Testis (tissue), 2 donors: ENCODE measurements around the gene GNA14.

ENCODE experiments used
- POLR2A ChIP-seq: fragments of 450-650 bp; IDR thresholded peaks from one replicate; pipeline ENCODE4 v1.6.1; 2017; ENCODE audit warnings: antibody characterized with exemption, mild to moderate bottlenecking, moderate library complexity
- TF ChIP-seq, protein P1 (sequence below), 3 experiments: fragments of 450-650 bp in 2 of 3; fragments of 200-600 bp in 1 of 3; sonication (generic) in 1 of 3; IDR thresholded peaks; one replicate each; pipeline ENCODE4 v1.5.1; 2016 to 2019; ENCODE audit warnings: antibody characterized with exemption in 3 of 3, mild to moderate bottlenecking in 2 of 3, moderate library complexity in 1 of 3

DNA sequence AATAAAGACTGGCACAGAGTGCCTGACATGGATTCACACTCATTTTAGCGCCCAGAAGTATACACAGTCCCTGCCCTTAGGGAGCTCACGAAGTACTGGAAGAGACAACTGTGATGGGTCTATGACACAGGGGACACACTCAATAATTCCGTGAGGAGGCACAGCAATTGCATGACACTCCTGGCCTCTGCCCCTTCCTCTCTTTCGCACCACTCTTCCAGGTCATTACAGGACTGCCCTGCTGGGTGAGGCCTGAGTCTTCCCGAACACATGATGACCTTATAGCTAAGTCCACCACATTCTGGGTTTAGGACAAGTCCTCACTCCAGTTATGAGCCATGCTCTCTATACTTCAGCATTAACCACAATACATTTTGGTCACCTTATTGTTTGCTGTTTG is 134.7 kb downstream of the GNA14 start:
- TF ChIP-seq, protein P1, sequence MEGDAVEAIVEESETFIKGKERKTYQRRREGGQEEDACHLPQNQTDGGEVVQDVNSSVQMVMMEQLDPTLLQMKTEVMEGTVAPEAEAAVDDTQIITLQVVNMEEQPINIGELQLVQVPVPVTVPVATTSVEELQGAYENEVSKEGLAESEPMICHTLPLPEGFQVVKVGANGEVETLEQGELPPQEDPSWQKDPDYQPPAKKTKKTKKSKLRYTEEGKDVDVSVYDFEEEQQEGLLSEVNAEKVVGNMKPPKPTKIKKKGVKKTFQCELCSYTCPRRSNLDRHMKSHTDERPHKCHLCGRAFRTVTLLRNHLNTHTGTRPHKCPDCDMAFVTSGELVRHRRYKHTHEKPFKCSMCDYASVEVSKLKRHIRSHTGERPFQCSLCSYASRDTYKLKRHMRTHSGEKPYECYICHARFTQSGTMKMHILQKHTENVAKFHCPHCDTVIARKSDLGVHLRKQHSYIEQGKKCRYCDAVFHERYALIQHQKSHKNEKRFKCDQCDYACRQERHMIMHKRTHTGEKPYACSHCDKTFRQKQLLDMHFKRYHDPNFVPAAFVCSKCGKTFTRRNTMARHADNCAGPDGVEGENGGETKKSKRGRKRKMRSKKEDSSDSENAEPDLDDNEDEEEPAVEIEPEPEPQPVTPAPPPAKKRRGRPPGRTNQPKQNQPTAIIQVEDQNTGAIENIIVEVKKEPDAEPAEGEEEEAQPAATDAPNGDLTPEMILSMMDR (IDR thresholded peaks at IDR 0.05) = no peak
- no peak for TF ChIP-seq POLR2A
